Activated CD4-positive, alpha-beta T cell treated with anti-CD3 and anti-CD28 coated beads for 36 hours (primary cell): Measurements from ENCODE around the gene LCP2. TPM values are rescaled to one million over a fixed set of nuclear protein-coding genes. Genes with fewer than 3 reads are reported as not detected.
A peak's percentile ranks its signal among the peaks of the same experiment; 100 is the strongest.

ENCODE experiments used
- ATAC-seq: fragments of 200-7000 bp; cut with Tn5 transposase; one replicate; pipeline ENCODE4 v1.10.0; 2021; ENCODE audit warnings: mild to moderate bottlenecking, moderate library complexity
- CTCF ChIA-PET: fragments of 350-600 bp; sonication (Branson Sonifier 250); formaldehyde crosslinking; loops from one replicate; lab custom pipeline; 2021; ENCODE audit warnings: antibody characterized with exemption; lab: Charles Lee
- POLR2A ChIA-PET: fragments of 350-600 bp; sonication (Branson Sonifier 250); formaldehyde crosslinking; loops from one replicate; lab custom pipeline; 2021; ENCODE audit warnings: antibody characterized with exemption, inconsistent platforms; lab: Charles Lee
- DNase-seq: peaks from one replicate; pipeline ENCODE4 v3.0.0-alpha.2; 2020
- H3K27ac Mint-ChIP-seq: one replicate; pipeline ENCODE4 v1.8.0; 2021; ENCODE audit warnings: mixed read lengths
- H3K27me3 Mint-ChIP-seq: one replicate; pipeline ENCODE4 v1.8.0; 2021; ENCODE audit warnings: mixed read lengths
- H3K36me3 Mint-ChIP-seq: one replicate; pipeline ENCODE4 v1.8.0; 2021; ENCODE audit warnings: low read depth, mixed read lengths
- H3K4me1 Mint-ChIP-seq: one replicate; pipeline ENCODE4 v1.8.0; 2021; ENCODE audit warnings: mixed read lengths
- H3K4me3 Mint-ChIP-seq: one replicate; pipeline ENCODE4 v1.8.0; 2021; ENCODE audit warnings: mild to moderate bottlenecking, moderate library complexity, mixed read lengths
- H3K9me3 Mint-ChIP-seq: one replicate; pipeline ENCODE4 v1.8.0; 2021; ENCODE audit warnings: low read depth, mixed read lengths
- intact Hi-C, 2 experiments: fragments of 100-400 bp; cut with DNase I in 1 of 2; cut with micrococcal nuclease in 1 of 2; formaldehyde crosslinking; loops; one replicate each; pipeline versions ENCODE4 v1.14.2 to v1.15.1; 2022 to 2024; cut with DNase I, micrococcal nuclease
- total RNA-seq, 2 experiments: library from RNA; stranded (reverse); gene quantifications; one replicate each; pipeline ENCODE4 v1.2.3, GENCODE V29; 2021

LCP2 gene
- total RNA-seq, 2 experiments from 2014 or later = 173 to 232 TPM

GRCh38 chr5:170289121-170289520 lies 8.5 kb downstream of the LCP2 start:
- intact Hi-C loops = loop anchor here in 1 of 2 experiments (1.0 kb wide), 1 partner anchor 11 kb away; no protein-coding TSS in a partner anchor
- H3K27me3 Mint-ChIP-seq = no peaks in the 10 kb centered on the region
- H3K4me3 Mint-ChIP-seq = peak overlapping the region; percentile 52
- DNase-seq (no peak), ATAC-seq (no peak)
- H3K36me3 Mint-ChIP-seq = peaks cover 99% of the 10 kb centered on the region
- H3K4me1 Mint-ChIP-seq = peaks cover 98% of the 10 kb centered on the region
- H3K27ac Mint-ChIP-seq = peak overlapping the region; percentile 92
- no peaks in the 10 kb centered on the region for H3K9me3 Mint-ChIP-seq
- POLR2A ChIA-PET = interaction anchor here (0.6 to 0.7 kb wide), 3 partner anchors 15 to 45 kb away, joined by 3 to 5 read pairs (median 3); no protein-coding TSS in a partner anchor
- CTCF ChIA-PET = interaction anchor here (0.7 to 13.6 kb wide), 5 partner anchors 9 to 31 kb away, joined by 3 to 180 read pairs (median 9); partner anchors contain the start of gene LCP2

GRCh38 chr5:170288551-170288950 lies 9.0 kb downstream of the LCP2 start:
- Mint-ChIP-seq H3K9me3 (no peaks in the 10 kb centered on the region), H3K4me1 (peaks cover 99% of the 10 kb centered on the region), H3K36me3 (peaks cover 99% of the 10 kb centered on the region), H3K27ac (peak overlapping the region; percentile 92), H3K27me3 (no peaks in the 10 kb centered on the region), H3K4me3 (peak overlapping the region; percentile 39)
- ATAC-seq (no peak), DNase-seq (no peak)
- POLR2A ChIA-PET = interaction anchor here (0.6 kb wide), 1 partner anchor 42 kb away, joined by 3 read pairs; no protein-coding TSS in a partner anchor
- CTCF ChIA-PET = interaction anchor here (0.7 to 13.6 kb wide), 4 partner anchors 10 to 22 kb away, joined by 3 to 180 read pairs (median 10); partner anchors contain the start of gene LCP2
- intact Hi-C loops = no loop called here

- ChIA-PET POLR2A (no interaction called here), CTCF (interaction anchor here (0.7 to 13.6 kb wide), 4 partner anchors 10 to 22 kb away, joined by 3 to 180 read pairs (median 10); partner anchors contain the start of gene LCP2)
- intact Hi-C loops = no loop called here
- H3K36me3 Mint-ChIP-seq = peaks cover 99% of the 10 kb centered on the region
- H3K9me3 Mint-ChIP-seq = no peaks in the 10 kb centered on the region
- DNase-seq (no peak), ATAC-seq (no peak)
- peaks cover 99% of the 10 kb centered on the region for H3K4me1 Mint-ChIP-seq
- H3K4me3 Mint-ChIP-seq = peak overlapping the region; percentile 39
- H3K27ac Mint-ChIP-seq = peak overlapping the region; percentile 92
- no peaks in the 10 kb centered on the region for H3K27me3 Mint-ChIP-seq
Observed at GRCh38 chr5:170288151-170288550, 9.4 kb downstream of the LCP2 start.

GRCh38 chr5:170287532-170287931 lies 10.0 kb downstream of the LCP2 start:
- ChIA-PET CTCF (interaction anchor here (1.0 to 13.6 kb wide), 3 partner anchors 11 to 21 kb away, joined by 5 to 180 read pairs (median 11); partner anchors contain the start of gene LCP2), POLR2A (interaction anchor here (0.8 to 1.2 kb wide), 2 partner anchors 12 to 18 kb away, joined by 3 to 4 read pairs; no protein-coding TSS in a partner anchor)
- H3K9me3 Mint-ChIP-seq = no peaks in the 10 kb centered on the region
- H3K36me3 Mint-ChIP-seq = peaks cover 94% of the 10 kb centered on the region
- peak; percentile 32 for ATAC-seq
- H3K27ac Mint-ChIP-seq = peak overlapping the region; percentile 92
- intact Hi-C loops = no loop called here
- H3K4me1 Mint-ChIP-seq = peaks cover 99% of the 10 kb centered on the region
- H3K4me3 Mint-ChIP-seq = peak overlapping the region; percentile 8
- H3K27me3 Mint-ChIP-seq = no peaks in the 10 kb centered on the region
- no peak for DNase-seq

- DNase-seq (no peak), ATAC-seq (no peak)
- CTCF ChIA-PET = interaction anchor here (0.7 to 13.6 kb wide), 3 partner anchors 11 to 136 kb away, joined by 4 to 180 read pairs (median 4); no protein-coding TSS in a partner anchor
- H3K9me3 Mint-ChIP-seq = no peaks in the 10 kb centered on the region
- H3K27ac Mint-ChIP-seq = peak overlapping the region; percentile 68
- POLR2A ChIA-PET = interaction anchor here (1.2 kb wide), 1 partner anchor 17 kb away, joined by 3 read pairs; no protein-coding TSS in a partner anchor
- H3K27me3 Mint-ChIP-seq = no peaks in the 10 kb centered on the region
- no peak overlapping the region for H3K4me3 Mint-ChIP-seq
- intact Hi-C loops = no loop called here
- H3K36me3 Mint-ChIP-seq = peaks cover 93% of the 10 kb centered on the region
- H3K4me1 Mint-ChIP-seq = peaks cover 99% of the 10 kb centered on the region
Observed at GRCh38 chr5:170286386-170286925, 11.1 kb downstream of the LCP2 start.

- ATAC-seq (no peak), DNase-seq (no peak)
- Mint-ChIP-seq H3K27ac (peak overlapping the region; percentile 69), H3K9me3 (no peaks in the 10 kb centered on the region), H3K4me1 (peaks cover 99% of the 10 kb centered on the region), H3K4me3 (no peak overlapping the region), H3K36me3 (peaks cover 87% of the 10 kb centered on the region), H3K27me3 (no peaks in the 10 kb centered on the region)
- intact Hi-C loops = no loop called here
- ChIA-PET POLR2A (no interaction called here), CTCF (no interaction called here)
Observed at GRCh38 chr5:170285181-170285580, 12.4 kb downstream of the LCP2 start.

- Mint-ChIP-seq H3K9me3 (no peaks in the 10 kb centered on the region), H3K4me1 (peaks cover 99% of the 10 kb centered on the region), H3K27me3 (no peaks in the 10 kb centered on the region), H3K36me3 (peaks cover 83% of the 10 kb centered on the region), H3K4me3 (no peak overlapping the region), H3K27ac (peak overlapping the region; percentile 68)
- ChIA-PET CTCF (interaction anchor here (0.6 to 4.1 kb wide), 2 partner anchors 10 to 60 kb away, joined by 3 to 53 read pairs; partner anchors contain the start of gene LCP2), POLR2A (interaction anchor here (0.7 kb wide), 1 partner anchor 20 kb away, joined by 3 read pairs; no protein-coding TSS in a partner anchor)
- DNase-seq = no peak
- intact Hi-C loops = no loop called here
- ATAC-seq = no peak
Observed at GRCh38 chr5:170284231-170284630, 13.3 kb downstream of the LCP2 start.

GRCh38 chr5:170283296-170283695 lies 14.3 kb downstream of the LCP2 start:
- ChIA-PET POLR2A (interaction anchor here (0.7 kb wide), 1 partner anchor 12 kb away, joined by 3 read pairs; no protein-coding TSS in a partner anchor), CTCF (interaction anchor here (0.6 to 4.1 kb wide), 10 partner anchors 9 to 67 kb away, joined by 3 to 53 read pairs (median 4); partner anchors contain the start of gene LCP2)
- Mint-ChIP-seq H3K9me3 (no peaks in the 10 kb centered on the region), H3K27ac (peak overlapping the region; percentile 90), H3K4me1 (peaks cover 97% of the 10 kb centered on the region), H3K4me3 (no peak overlapping the region), H3K36me3 (peaks cover 74% of the 10 kb centered on the region), H3K27me3 (no peaks in the 10 kb centered on the region)
- intact Hi-C loops = no loop called here
- ATAC-seq (no peak), DNase-seq (no peak)

GRCh38 chr5:170280011-170280493 lies 17.5 kb downstream of the LCP2 start:
- H3K36me3 Mint-ChIP-seq = peaks cover 71% of the 10 kb centered on the region
- ChIA-PET POLR2A (interaction anchor here (0.6 to 3.6 kb wide), 4 partner anchors 18 to 57 kb away, joined by 3 to 28 read pairs (median 6); partner anchors contain the start of gene LCP2), CTCF (interaction anchor here (0.9 to 10.4 kb wide), 7 partner anchors 11 to 58 kb away, joined by 3 to 180 read pairs (median 11); partner anchors contain the start of gene LCP2)
- no peak for ATAC-seq
- intact Hi-C loops = loop anchor here in 1 of 2 experiments (1.0 kb wide), 1 partner anchor 13 kb away; no protein-coding TSS in a partner anchor
- no peaks in the 10 kb centered on the region for H3K9me3 Mint-ChIP-seq
- DNase-seq = no peak
- H3K4me1 Mint-ChIP-seq = peaks cover 97% of the 10 kb centered on the region
- H3K4me3 Mint-ChIP-seq = peak overlapping the region; percentile 21
- H3K27ac Mint-ChIP-seq = peak overlapping the region; percentile 90
- no peaks in the 10 kb centered on the region for H3K27me3 Mint-ChIP-seq

GRCh38 chr5:170279459-170279817 lies 18.1 kb downstream of the LCP2 start:
- ChIA-PET CTCF (interaction anchor here (0.6 to 10.4 kb wide), 10 partner anchors 10 to 59 kb away, joined by 3 to 180 read pairs (median 8); partner anchors contain the start of gene LCP2), POLR2A (interaction anchor here (0.7 to 3.6 kb wide), 3 partner anchors 19 to 52 kb away, joined by 3 to 28 read pairs (median 9); partner anchors contain the start of gene LCP2)
- H3K36me3 Mint-ChIP-seq = peaks cover 70% of the 10 kb centered on the region
- peak; percentile 2 for ATAC-seq
- no peaks in the 10 kb centered on the region for H3K9me3 Mint-ChIP-seq
- H3K27ac Mint-ChIP-seq = peak overlapping the region; percentile 90
- intact Hi-C loops = loop anchor here (2.0 to 10.0 kb wide), 4 partner anchors 17 to 1895 kb away; partner anchors contain the start of genes LCP2 (in 1 of the 2) and NPM1 (in 1 of the 2)
- H3K4me3 Mint-ChIP-seq = peak overlapping the region; percentile 21
- H3K4me1 Mint-ChIP-seq = peaks cover 97% of the 10 kb centered on the region
- H3K27me3 Mint-ChIP-seq = no peaks in the 10 kb centered on the region
- no peak for DNase-seq
